ENCODE measurements around the gene PPIA.

The PPIA gene

DNA sequence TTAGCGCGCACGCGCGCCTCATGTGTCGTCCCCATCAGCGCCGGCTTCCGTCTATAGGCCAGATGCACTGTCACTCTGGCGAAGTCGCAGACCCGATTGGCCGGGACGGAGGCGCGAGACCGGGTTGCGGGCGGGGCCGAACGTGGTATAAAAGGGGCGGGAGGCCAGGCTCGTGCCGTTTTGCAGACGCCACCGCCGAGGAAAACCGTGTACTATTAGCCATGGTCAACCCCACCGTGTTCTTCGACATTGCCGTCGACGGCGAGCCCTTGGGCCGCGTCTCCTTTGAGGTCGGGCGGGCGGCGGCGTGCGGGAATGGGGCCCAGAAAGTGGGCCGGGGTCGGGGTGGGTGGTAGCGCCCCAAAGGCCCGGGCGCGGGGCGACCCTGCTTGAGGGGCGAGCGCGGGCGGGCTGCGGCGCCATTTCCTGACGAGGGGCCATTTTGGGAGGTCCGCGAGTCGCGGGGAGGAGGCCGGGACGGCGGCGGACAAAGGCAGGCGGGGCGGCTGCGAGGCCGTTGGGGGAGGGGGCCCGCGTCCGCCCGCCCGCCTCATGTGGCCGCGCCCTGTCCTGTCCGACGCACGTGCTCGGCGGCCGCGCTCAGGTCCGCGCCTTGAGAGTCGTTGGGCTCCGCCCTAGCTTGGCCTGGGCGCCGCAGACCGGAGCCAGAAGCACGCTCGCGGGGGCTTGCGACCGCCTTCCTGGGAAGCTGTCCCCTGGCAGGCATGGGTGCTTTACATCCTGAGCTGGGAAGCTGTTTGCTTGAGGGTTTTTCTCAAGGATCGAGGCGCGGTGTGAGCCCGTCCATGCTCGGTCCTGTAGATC lies at the start of gene PPIA:
TSS of gene PPIA (plus strand) at position 178 of the 825 bp plus-strand sequence. CDS start at position 222, 44 bp downstream.
- no peaks in the 10 kb centered on the region for H3K27me3 ChIP-seq (ENCODE audit: insufficient read depth, low read length)
- H3K4me2 ChIP-seq (ENCODE audit: low read length): peak within 1 kb of the TSS; percentile 99
- peak within 1 kb of the TSS; percentile 90 for H3K9ac ChIP-seq (ENCODE audit: low read length)
- no peaks in the 10 kb centered on the region for H3K9me3 ChIP-seq (ENCODE audit: low read length)
- peaks cover 32% of the 10 kb centered on the region for H3K79me2 ChIP-seq (ENCODE audit: insufficient read depth, low read length)
- H3K4me3 ChIP-seq (ENCODE audit: low read depth, low read length, poor library complexity, severe bottlenecking): peak within 1 kb of the TSS; percentile 80
- H3K27ac ChIP-seq (ENCODE audit: low read depth, low read length, poor library complexity, severe bottlenecking): peak within 1 kb of the TSS; percentile 87
- peaks cover 52% of the 10 kb centered on the region for H3K36me3 ChIP-seq (ENCODE audit: insufficient read depth, low read length)
- H3K4me1 ChIP-seq (ENCODE audit: insufficient read depth, low read length, severe bottlenecking): peaks cover 25% of the 10 kb centered on the region
- TF ChIP-seq EZH2 (IDR thresholded peaks at IDR 0.05; ENCODE audit: borderline replicate concordance, low read length): no peak
- TF ChIP-seq, protein P1, sequence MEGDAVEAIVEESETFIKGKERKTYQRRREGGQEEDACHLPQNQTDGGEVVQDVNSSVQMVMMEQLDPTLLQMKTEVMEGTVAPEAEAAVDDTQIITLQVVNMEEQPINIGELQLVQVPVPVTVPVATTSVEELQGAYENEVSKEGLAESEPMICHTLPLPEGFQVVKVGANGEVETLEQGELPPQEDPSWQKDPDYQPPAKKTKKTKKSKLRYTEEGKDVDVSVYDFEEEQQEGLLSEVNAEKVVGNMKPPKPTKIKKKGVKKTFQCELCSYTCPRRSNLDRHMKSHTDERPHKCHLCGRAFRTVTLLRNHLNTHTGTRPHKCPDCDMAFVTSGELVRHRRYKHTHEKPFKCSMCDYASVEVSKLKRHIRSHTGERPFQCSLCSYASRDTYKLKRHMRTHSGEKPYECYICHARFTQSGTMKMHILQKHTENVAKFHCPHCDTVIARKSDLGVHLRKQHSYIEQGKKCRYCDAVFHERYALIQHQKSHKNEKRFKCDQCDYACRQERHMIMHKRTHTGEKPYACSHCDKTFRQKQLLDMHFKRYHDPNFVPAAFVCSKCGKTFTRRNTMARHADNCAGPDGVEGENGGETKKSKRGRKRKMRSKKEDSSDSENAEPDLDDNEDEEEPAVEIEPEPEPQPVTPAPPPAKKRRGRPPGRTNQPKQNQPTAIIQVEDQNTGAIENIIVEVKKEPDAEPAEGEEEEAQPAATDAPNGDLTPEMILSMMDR (IDR thresholded peaks at IDR 0.05; ENCODE audit: low read length): no peak
- 0 out of 2 replicates have a peak, but pooled peaks cover 6% of the 10 kb centered on the region for H4K20me1 ChIP-seq (ENCODE audit: insufficient read depth, low read length)
- no peak within 1 kb of the TSS for H2AFZ ChIP-seq (ENCODE audit: low read length)
- peaks cover 25% of the 10 kb centered on the region for H3F3A ChIP-seq (ENCODE audit: insufficient read depth, low read length)
- no peaks in the 10 kb centered on the region for H3K9me2 ChIP-seq (ENCODE audit: low read depth, low read length)

DNA sequence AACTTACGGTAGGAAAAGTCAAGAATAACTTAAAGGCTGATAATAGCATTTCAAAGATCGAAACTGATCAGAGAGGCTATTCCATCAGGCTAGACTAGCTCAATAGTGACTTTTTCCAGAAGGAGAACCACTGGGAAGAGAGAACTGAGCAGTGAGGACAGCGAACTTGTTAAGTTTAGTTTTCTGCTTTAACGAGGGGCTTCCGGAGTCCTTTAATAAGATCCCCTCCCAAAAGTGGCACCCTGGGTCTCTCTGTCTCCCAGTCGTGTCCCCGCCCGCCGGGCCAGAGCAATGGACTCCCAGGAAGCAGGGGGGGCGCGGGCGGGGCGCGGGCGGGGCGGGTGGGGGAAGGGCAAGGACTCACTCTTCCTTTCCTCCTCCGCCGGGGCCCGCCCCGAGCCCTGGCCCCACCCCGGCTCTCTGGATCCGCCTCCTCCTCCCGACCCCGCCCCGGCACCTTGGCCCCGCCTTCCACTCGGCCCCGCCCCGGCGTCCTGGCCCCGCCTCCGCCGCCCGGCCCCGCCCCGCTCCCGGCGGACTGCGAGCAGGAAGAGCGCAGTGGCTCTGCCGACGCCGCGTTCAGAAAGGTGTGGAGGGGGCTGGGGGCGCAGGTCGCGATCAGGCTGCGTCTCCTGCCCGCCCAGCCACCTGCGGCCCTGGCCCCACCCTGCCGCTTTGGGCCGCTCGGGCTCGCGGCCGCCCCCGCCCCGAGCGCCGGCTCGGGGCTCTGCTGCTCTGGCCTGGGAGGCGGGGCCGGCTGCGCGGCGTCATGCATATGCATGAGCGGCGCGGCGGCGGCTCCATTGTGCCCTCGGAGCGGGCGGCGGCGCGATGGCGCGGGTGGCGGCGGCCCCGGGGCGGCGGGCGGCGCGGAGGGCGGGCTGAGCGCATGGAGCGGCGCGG lies 48.2 kb upstream of the PPIA start, which contains the start of gene ZMIZ2:
TSS of gene ZMIZ2 (plus strand) at position 803 of the 903 bp plus-strand sequence. CDS start 7,403 bp downstream, outside the sequence.
- no peaks in the 10 kb centered on the region for H3K9me2 ChIP-seq (ENCODE audit: low read depth, low read length)

More for the DNA sequence above, 48.2 kb upstream of the PPIA start, which contains the start of gene ZMIZ2:
- no peaks in the 10 kb centered on the region for H3K9me3 ChIP-seq (ENCODE audit: low read length)
- peaks cover 43% of the 10 kb centered on the region for H3K4me1 ChIP-seq (ENCODE audit: insufficient read depth, low read length, severe bottlenecking)
- H3K4me2 ChIP-seq (ENCODE audit: low read length): peak within 1 kb of the TSS; percentile 86
- H4K20me1 ChIP-seq (ENCODE audit: insufficient read depth, low read length): no peaks in the 10 kb centered on the region
- H3K27me3 ChIP-seq (ENCODE audit: insufficient read depth, low read length): no peaks in the 10 kb centered on the region
- TF ChIP-seq EZH2 (IDR thresholded peaks at IDR 0.05; ENCODE audit: borderline replicate concordance, low read length): no peak
- TF ChIP-seq, protein P1 (IDR thresholded peaks at IDR 0.05; ENCODE audit: low read length): no peak
- H3K4me3 ChIP-seq (ENCODE audit: low read depth, low read length, poor library complexity, severe bottlenecking): peak within 1 kb of the TSS; percentile 85
- H3K9ac ChIP-seq (ENCODE audit: low read length): peak within 1 kb of the TSS; percentile 79
- H3K36me3 ChIP-seq (ENCODE audit: insufficient read depth, low read length): no peaks in the 10 kb centered on the region
- H3K27ac ChIP-seq (ENCODE audit: low read depth, low read length, poor library complexity, severe bottlenecking): peak within 1 kb of the TSS; percentile 76
- 0 out of 2 replicates have a peak, but pooled peaks cover 8% of the 10 kb centered on the region for H3K79me2 ChIP-seq (ENCODE audit: insufficient read depth, low read length)
- H3F3A ChIP-seq (ENCODE audit: insufficient read depth, low read length): 0 out of 2 replicates have a peak, but pooled peaks cover 4% of the 10 kb centered on the region
- peak within 1 kb of the TSS; percentile 79; the same call in 1 of the 2 replicates for H2AFZ ChIP-seq (ENCODE audit: low read length)

Data from OCI-LY1 (cell line).